WTC11 (cell line): Measurements from ENCODE around the gene SERTAD1. TPM values are rescaled to one million over a fixed set of nuclear protein-coding genes. Genes with fewer than 3 reads are reported as not detected.

Source experiments
- ATAC-seq: fragments of 200-7000 bp; cut with Tn5 transposase; 2 replicates; pipeline ENCODE4 v1.10.0; 2021; ENCODE audit warnings: mild to moderate bottlenecking, moderate library complexity
- CTCF ChIA-PET: fragments of 300-600 bp; sonication (Branson Sonifier 250); formaldehyde crosslinking; loops from one replicate; lab custom pipeline; 2021; ENCODE audit warnings: antibody characterized with exemption; lab: Charles Lee
- POLR2A ChIA-PET: fragments of 350-600 bp; sonication (Branson Sonifier 250); formaldehyde crosslinking; loops from one replicate; lab custom pipeline; 2021; ENCODE audit warnings: antibody characterized with exemption; lab: Charles Lee
- DNase-seq: peaks from one replicate; pipeline ENCODE4 v3.0.0; 2021; ENCODE audit warnings: low spot score
- H3K27ac Mint-ChIP-seq: 2 replicates; pipeline ENCODE4 v1.8.0; 2021; ENCODE audit warnings: mixed read lengths
- H3K27me3 Mint-ChIP-seq: 2 replicates; pipeline ENCODE4 v1.8.0; 2021; ENCODE audit warnings: low read depth, mild to moderate bottlenecking, moderate library complexity, mixed read lengths
- H3K36me3 Mint-ChIP-seq: 2 replicates; pipeline ENCODE4 v1.8.0; 2021; ENCODE audit warnings: mixed read lengths
- H3K4me1 Mint-ChIP-seq: 2 replicates; pipeline ENCODE4 v1.8.0; 2022; ENCODE audit warnings: mixed read lengths
- H3K4me3 Mint-ChIP-seq: 2 replicates; pipeline ENCODE4 v1.8.0; 2021; ENCODE audit warnings: mild to moderate bottlenecking, moderate library complexity, mixed read lengths
- H3K9me3 Mint-ChIP-seq: 2 replicates; pipeline ENCODE4 v1.8.0; 2021; ENCODE audit warnings: mixed read lengths
- ETV6 ChIP-seq: sonication (generic); formaldehyde crosslinking; IDR thresholded peaks from 2 replicates; pipeline ENCODE4 v1.8.1; 2022; ENCODE audit warnings: mild to moderate bottlenecking, missing genetic modification reagents
- GRHL2 ChIP-seq: fragments of 250-450 bp; sonication (Bioruptor Pico); IDR thresholded peaks from 2 replicates; pipeline ENCODE4 v1.8.0; 2022; ENCODE audit warnings: mild to moderate bottlenecking, moderate library complexity; ENCODE audit not compliant: insufficient replicate concordance, severe bottlenecking
- HMGA2 ChIP-seq: fragments of 250-450 bp; sonication (Bioruptor Pico); IDR thresholded peaks from 2 replicates; pipeline ENCODE4 v1.4.0; 2021; ENCODE audit warnings: mild to moderate bottlenecking, moderate library complexity
- JUN ChIP-seq: sonication (generic); formaldehyde crosslinking; IDR thresholded peaks from 2 replicates; pipeline ENCODE4 v1.8.0; 2023; ENCODE audit warnings: mild to moderate bottlenecking, missing genetic modification reagents
- MXD4 ChIP-seq: fragments of 250-450 bp; sonication (Bioruptor Pico); IDR thresholded peaks from 2 replicates; pipeline ENCODE4 v1.8.0; 2021; ENCODE audit warnings: mild to moderate bottlenecking, moderate library complexity, borderline replicate concordance
- RORB ChIP-seq: fragments of 250-450 bp; sonication (Bioruptor Pico); IDR thresholded peaks from 2 replicates; pipeline ENCODE4 v1.9.0; 2021; ENCODE audit warnings: mild to moderate bottlenecking
- SMAD3 ChIP-seq: sonication (generic); formaldehyde crosslinking; IDR thresholded peaks from 2 replicates; pipeline ENCODE4 v1.8.0; 2022; ENCODE audit warnings: missing genetic modification reagents, mild to moderate bottlenecking, borderline replicate concordance
- SMAD4 ChIP-seq: sonication (generic); formaldehyde crosslinking; IDR thresholded peaks from 2 replicates; pipeline ENCODE4 v1.8.0; 2022; ENCODE audit warnings: mild to moderate bottlenecking, missing genetic modification reagents
- SP1 ChIP-seq: sonication (generic); formaldehyde crosslinking; conservative IDR thresholded peaks from 2 replicates; pipeline ENCODE4 v1.8.1; 2022; ENCODE audit warnings: missing genetic modification reagents
- TEAD4 ChIP-seq: sonication (generic); formaldehyde crosslinking; IDR thresholded peaks from 2 replicates; pipeline ENCODE4 v1.8.0; 2022; ENCODE audit warnings: mild to moderate bottlenecking, missing genetic modification reagents
- ZNF416 ChIP-seq: fragments of 250-450 bp; sonication (Bioruptor Pico); IDR thresholded peaks from 2 replicates; pipeline ENCODE4 v1.9.0; 2021; ENCODE audit warnings: mild to moderate bottlenecking, inconsistent platforms
- total RNA-seq: library from RNA; stranded (reverse); gene quantifications from 3 replicates; pipeline ENCODE4 v1.2.3, GENCODE V29; 2021
- TF ChIP-seq, protein P1 (sequence below): sonication (generic); formaldehyde crosslinking; conservative IDR thresholded peaks from 2 replicates; pipeline ENCODE4 v1.8.1; 2023; ENCODE audit warnings: mild to moderate bottlenecking, low read depth, missing genetic modification reagents, moderate library complexity
- TF ChIP-seq, protein P2 (sequence below): sonication (generic); formaldehyde crosslinking; IDR thresholded peaks from 2 replicates; pipeline ENCODE4 v1.8.1; 2022; ENCODE audit warnings: low read depth, mild to moderate bottlenecking, moderate library complexity, missing genetic modification reagents, borderline replicate concordance
- TF ChIP-seq, protein P3 (sequence below): sonication (generic); formaldehyde crosslinking; IDR thresholded peaks from 2 replicates; pipeline ENCODE4 v1.8.1; 2022; ENCODE audit warnings: missing genetic modification reagents, borderline replicate concordance
- TF ChIP-seq, protein P4 (sequence below): sonication (generic); formaldehyde crosslinking; IDR thresholded peaks from 2 replicates; pipeline ENCODE4 v1.8.0; 2022; ENCODE audit warnings: mild to moderate bottlenecking, missing genetic modification reagents
- TF ChIP-seq, protein P5 (sequence below): fragments of 250-450 bp; sonication (Bioruptor Pico); IDR thresholded peaks from 2 replicates; pipeline ENCODE4 v1.9.0; 2021; ENCODE audit warnings: moderate library complexity, mild to moderate bottlenecking, inconsistent platforms, borderline replicate concordance

The SERTAD1 gene
- total RNA-seq, 1 experiment from 2014 or later, result 6.8 TPM

DNA sequence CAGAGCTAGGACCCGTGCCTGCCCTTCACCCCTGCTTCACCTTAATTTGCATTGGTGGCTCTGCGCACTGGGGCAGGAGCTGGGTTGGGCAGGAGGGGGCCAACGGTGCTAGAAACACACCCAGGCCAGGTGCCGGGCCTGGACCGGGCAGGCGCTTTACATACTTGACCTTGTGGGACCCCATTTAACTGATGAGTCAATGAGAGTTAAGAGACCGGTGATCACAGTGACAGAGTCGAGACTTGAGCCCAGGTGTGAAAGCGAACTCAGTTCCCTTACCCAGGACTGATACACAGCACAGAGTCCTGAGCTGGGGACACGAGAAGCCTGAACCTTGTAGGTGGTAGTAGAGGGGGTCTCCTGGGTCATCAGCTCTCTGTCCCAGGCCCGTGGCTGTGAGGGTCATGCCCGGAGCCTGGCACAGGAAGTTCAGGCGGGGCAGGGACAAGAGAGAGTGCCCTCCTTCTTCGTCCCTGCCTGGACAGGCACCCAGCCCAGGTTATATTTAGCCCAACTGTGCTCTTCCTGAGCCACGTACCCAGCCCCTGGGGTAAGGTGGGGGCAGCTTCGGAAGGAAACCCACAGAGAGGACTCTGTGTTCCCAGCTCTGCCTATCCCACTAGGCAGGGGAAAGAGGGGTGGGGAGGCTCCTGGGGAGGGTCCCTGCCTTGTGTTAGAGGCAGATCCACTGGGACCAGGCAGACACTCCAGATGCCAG is 14.5 kb downstream of the SERTAD1 start:
- Mint-ChIP-seq H3K27ac (peak overlapping the region; percentile 90; the same call in 1 of the 2 replicates), H3K9me3 (no peaks in the 10 kb centered on the region), H3K27me3 (no peaks in the 10 kb centered on the region)
- DNase-seq (no peak), ATAC-seq (no peak)
- POLR2A ChIA-PET, result interaction anchor here (1.5 kb wide), 1 partner anchor 32 kb away, joined by 4 read pairs; no protein-coding TSS in a partner anchor
- no peak for TF ChIP-seq ETV6
- TF ChIP-seq, protein P1, sequence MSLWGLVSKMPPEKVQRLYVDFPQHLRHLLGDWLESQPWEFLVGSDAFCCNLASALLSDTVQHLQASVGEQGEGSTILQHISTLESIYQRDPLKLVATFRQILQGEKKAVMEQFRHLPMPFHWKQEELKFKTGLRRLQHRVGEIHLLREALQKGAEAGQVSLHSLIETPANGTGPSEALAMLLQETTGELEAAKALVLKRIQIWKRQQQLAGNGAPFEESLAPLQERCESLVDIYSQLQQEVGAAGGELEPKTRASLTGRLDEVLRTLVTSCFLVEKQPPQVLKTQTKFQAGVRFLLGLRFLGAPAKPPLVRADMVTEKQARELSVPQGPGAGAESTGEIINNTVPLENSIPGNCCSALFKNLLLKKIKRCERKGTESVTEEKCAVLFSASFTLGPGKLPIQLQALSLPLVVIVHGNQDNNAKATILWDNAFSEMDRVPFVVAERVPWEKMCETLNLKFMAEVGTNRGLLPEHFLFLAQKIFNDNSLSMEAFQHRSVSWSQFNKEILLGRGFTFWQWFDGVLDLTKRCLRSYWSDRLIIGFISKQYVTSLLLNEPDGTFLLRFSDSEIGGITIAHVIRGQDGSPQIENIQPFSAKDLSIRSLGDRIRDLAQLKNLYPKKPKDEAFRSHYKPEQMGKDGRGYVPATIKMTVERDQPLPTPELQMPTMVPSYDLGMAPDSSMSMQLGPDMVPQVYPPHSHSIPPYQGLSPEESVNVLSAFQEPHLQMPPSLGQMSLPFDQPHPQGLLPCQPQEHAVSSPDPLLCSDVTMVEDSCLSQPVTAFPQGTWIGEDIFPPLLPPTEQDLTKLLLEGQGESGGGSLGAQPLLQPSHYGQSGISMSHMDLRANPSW (CRISPR knock-in tag), result no peak
- no peak for TF ChIP-seq RORB (CRISPR knock-in tag)
- no peak for TF ChIP-seq SP1 (CRISPR knock-in tag)
- TF ChIP-seq, protein P2, sequence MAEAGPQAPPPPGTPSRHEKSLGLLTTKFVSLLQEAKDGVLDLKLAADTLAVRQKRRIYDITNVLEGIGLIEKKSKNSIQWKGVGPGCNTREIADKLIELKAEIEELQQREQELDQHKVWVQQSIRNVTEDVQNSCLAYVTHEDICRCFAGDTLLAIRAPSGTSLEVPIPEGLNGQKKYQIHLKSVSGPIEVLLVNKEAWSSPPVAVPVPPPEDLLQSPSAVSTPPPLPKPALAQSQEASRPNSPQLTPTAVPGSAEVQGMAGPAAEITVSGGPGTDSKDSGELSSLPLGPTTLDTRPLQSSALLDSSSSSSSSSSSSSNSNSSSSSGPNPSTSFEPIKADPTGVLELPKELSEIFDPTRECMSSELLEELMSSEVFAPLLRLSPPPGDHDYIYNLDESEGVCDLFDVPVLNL, result no peak
- TF ChIP-seq, all 79 proteins: peak for 0
- Mint-ChIP-seq H3K4me1 (peaks cover 36% of the 10 kb centered on the region), H3K36me3 (no peaks in the 10 kb centered on the region), H3K4me3 (no peak overlapping the region)
- CTCF ChIA-PET, result interaction anchor here (0.6 to 4.0 kb wide), 4 partner anchors 8 to 106 kb away, joined by 3 to 33 read pairs (median 3); no protein-coding TSS in a partner anchor

DNA sequence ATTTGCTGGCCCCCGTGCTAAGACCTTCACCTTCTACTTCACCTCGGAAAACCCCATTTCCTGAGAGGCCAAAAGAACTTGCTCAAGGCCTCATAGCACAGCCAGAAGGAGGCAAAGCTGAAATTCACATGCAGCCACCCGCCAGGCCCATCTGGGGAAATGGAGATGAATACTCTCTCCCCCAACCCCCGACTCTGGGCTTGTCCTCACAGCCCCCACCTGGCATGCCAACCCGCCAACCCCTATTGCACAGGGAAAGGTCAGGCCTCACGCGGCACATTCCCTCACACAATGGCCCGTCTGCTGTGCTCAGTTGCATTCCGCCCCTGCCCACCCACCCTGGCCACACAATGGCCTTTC is 15.8 kb downstream of the SERTAD1 start:
- H3K36me3 Mint-ChIP-seq, result no peaks in the 10 kb centered on the region
- DNase-seq (peak; percentile 56), ATAC-seq (peak; percentile 54)
- POLR2A ChIA-PET, result interaction anchor here (1.3 kb wide), 1 partner anchor 16 kb away, joined by 5 read pairs; the partner anchor contains the start of gene SERTAD1
- H3K27ac Mint-ChIP-seq, result peak overlapping the region; percentile 70; the same call in 1 of the 2 replicates
- peaks cover 36% of the 10 kb centered on the region for H3K4me1 Mint-ChIP-seq
- no peak overlapping the region for H3K4me3 Mint-ChIP-seq
- TF ChIP-seq, protein P3, sequence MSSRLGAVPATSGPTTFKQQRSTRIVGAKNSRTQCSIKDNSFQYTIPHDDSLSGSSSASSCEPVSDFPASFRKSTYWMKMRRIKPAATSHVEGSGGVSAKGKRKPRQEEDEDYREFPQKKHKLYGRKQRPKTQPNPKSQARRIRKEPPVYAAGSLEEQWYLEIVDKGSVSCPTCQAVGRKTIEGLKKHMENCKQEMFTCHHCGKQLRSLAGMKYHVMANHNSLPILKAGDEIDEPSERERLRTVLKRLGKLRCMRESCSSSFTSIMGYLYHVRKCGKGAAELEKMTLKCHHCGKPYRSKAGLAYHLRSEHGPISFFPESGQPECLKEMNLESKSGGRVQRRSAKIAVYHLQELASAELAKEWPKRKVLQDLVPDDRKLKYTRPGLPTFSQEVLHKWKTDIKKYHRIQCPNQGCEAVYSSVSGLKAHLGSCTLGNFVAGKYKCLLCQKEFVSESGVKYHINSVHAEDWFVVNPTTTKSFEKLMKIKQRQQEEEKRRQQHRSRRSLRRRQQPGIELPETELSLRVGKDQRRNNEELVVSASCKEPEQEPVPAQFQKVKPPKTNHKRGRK (CRISPR knock-in tag), result no peak
- TF ChIP-seq TEAD4 (CRISPR knock-in tag), result no peak
- TF ChIP-seq, protein P4, sequence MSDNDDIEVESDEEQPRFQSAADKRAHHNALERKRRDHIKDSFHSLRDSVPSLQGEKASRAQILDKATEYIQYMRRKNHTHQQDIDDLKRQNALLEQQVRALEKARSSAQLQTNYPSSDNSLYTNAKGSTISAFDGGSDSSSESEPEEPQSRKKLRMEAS, result no peak
- no peak for TF ChIP-seq GRHL2 (CRISPR knock-in tag)
- no peak for TF ChIP-seq ZNF416 (CRISPR knock-in tag)
- TF ChIP-seq, protein P5, sequence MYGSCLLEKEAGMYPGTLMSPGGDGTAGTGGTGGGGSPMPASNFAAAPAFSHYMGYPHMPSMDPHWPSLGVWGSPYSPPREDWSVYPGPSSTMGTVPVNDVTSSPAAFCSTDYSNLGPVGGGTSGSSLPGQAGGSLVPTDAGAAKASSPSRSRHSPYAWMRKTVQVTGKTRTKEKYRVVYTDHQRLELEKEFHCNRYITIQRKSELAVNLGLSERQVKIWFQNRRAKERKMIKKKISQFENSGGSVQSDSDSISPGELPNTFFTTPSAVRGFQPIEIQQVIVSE (CRISPR knock-in tag), result no peak
- TF ChIP-seq RORB (CRISPR knock-in tag), result no peak
- TF ChIP-seq SMAD4, result no peak
- TF ChIP-seq HMGA2 (CRISPR knock-in tag), result no peak
- no peak for TF ChIP-seq JUN (CRISPR knock-in tag)
- TF ChIP-seq, protein P1 (CRISPR knock-in tag), result no peak
- TF ChIP-seq SMAD3, result no peak
- no peak for TF ChIP-seq MXD4 (CRISPR knock-in tag)
- H3K9me3 Mint-ChIP-seq, result no peaks in the 10 kb centered on the region
- no peaks in the 10 kb centered on the region for H3K27me3 Mint-ChIP-seq
- CTCF ChIA-PET, result interaction anchor here (1.1 to 4.0 kb wide), 2 partner anchors 11 to 54 kb away, joined by 3 to 33 read pairs; no protein-coding TSS in a partner anchor
